Measurements from ENCODE around the gene PCDH11Y.
"Not testable (repeated sequence)": the region's sequence is repeated elsewhere in the genome, so short reads cannot be mapped to it uniquely, and the experiment has no call there.

The PCDH11Y gene

DNA sequence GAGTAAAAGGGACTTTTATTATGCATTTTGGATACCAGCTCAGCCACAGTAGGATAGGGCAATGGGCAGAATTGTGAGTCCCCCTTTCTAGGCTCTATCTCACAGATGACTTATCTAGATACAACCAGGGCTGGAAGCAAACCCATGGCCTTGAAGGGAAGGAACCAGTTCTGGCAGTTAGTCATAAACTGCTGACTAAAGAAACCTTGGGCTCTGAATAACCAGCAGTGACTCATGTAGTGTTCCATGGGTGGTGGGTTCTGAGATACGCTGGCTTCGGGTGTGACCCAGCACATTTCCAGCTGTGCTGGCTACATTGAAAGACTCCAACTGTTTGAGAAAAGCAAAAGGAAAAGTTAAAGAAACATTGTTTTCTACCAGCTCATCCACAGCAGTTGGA is 679.2 kb downstream of the PCDH11Y start:
- H3K9me3 ChIP-seq; H3K4me3 ChIP-seq; H3K27me3 ChIP-seq; DNase-seq; H3K4me1 ChIP-seq; H3K27ac ChIP-seq; H3K36me3 ChIP-seq; intact Hi-C loops (cut with DNase I; ENCODE audit: low total_unique reads): not testable (repeated sequence)

DNA sequence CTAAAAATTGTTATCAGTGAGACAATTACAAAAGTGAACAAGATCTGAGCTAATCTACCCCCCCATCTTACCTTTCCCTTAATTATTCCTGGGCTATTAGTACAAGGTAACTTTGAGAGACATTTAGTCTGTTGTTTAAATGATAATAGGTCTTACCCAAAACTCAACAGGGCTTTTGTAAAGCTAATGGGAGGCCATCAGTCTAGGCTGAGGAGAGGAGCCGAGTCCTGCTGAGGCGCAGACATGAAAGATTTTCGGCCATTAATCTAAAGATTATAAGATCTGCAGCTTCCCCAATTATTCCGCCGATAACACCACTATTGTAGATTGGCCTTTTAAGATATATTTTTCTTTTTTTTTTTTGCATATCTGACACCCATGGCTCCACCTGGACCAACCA is 708.6 kb downstream of the PCDH11Y start:
- DNase-seq; H3K27ac ChIP-seq; H3K36me3 ChIP-seq; H3K9me3 ChIP-seq; H3K4me3 ChIP-seq; intact Hi-C loops (cut with DNase I; ENCODE audit: low total_unique reads); H3K4me1 ChIP-seq; H3K27me3 ChIP-seq: not testable (repeated sequence)

DNA sequence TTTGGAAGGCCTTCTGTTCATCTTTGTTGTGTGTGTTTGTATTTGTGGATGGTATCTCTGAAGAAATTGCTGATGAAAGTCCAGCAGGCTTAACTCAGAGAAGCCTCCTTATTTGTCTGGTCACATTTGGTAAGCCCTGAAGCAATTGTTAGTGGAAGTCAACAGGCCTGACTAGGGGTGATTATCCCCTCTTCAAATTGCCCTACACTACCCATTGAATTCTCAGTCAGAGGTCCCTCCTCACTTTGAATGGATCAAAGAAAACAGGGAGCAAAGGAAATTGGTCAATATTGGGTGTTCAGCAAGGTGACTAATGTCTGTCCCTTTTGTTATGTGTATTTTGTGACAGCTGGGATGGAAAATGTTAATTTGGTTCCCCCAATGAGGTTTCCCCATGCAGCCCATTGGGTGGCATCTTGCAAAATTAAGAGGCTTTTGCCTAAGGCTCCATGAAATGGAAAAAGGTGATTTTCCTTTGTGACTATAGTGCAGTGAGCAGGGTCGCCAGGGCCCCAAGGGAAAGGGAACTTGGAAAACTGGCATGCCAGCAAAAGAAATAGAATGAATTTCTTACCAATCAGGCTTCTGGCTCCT is 709.8 kb downstream of the PCDH11Y start:
- H3K27ac ChIP-seq; H3K27me3 ChIP-seq; DNase-seq; H3K4me3 ChIP-seq; H3K4me1 ChIP-seq; H3K9me3 ChIP-seq; intact Hi-C loops (cut with DNase I; ENCODE audit: low total_unique reads); H3K36me3 ChIP-seq: not testable (repeated sequence)

DNA sequence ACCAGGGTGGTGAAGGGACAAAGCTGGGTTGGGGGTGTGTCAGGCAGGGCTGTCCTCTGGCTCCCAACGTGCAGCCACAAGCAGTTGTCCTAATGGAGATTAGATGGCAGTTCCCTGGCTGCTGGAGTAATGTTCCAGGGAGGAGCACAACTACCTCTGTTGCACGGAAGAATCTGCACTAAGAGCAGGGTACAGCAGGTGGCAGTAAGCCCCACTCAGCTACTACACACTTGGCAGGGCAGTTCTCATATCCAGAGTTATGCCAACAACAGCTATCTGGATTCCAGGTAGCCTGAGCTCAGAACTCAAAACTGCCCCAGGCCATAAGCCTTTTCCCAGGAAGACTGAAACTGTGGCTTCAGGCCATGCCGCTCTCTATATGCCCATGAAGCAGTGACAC is 761.3 kb downstream of the PCDH11Y start:
- H3K27me3 ChIP-seq; DNase-seq; H3K36me3 ChIP-seq; H3K9me3 ChIP-seq; intact Hi-C loops (cut with DNase I; ENCODE audit: low total_unique reads); H3K27ac ChIP-seq; H3K4me3 ChIP-seq; H3K4me1 ChIP-seq: not testable (repeated sequence)

DNA sequence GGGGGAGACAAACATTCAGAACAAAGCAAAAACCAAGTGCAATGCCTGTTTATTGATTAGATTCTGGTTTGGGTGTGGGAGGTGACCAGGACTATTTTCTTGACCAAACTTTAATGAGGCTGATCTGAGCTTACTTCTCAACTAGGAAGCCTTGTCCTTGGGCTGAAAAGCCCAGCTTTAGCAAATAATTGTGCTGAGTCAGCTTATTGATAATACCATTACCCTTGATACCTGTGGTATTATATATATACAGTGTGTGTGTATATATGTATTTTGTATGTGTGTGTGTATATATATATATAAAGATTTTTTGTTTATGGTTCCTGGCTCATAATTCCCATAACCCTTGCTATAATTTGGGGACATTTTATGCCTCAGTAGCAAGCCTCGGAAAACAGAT is 776.4 kb downstream of the PCDH11Y start:
- H3K9me3 ChIP-seq, H3K27ac ChIP-seq: not testable (repeated sequence)

More for the DNA sequence above, 776.4 kb downstream of the PCDH11Y start:
- H3K36me3 ChIP-seq; intact Hi-C loops (cut with DNase I; ENCODE audit: low total_unique reads); H3K4me1 ChIP-seq; H3K27me3 ChIP-seq; H3K4me3 ChIP-seq; DNase-seq: not testable (repeated sequence)

All from tibial artery (tissue), 4 donors.